Right lobe of liver (tissue), 6 donors: Measurements from ENCODE around the gene TMEM132D. TPM values are rescaled to one million over a fixed set of nuclear protein-coding genes. Genes with fewer than 3 reads are reported as not detected.

ENCODE experiments used
- ATAC-seq, 4 donors: fragments of 200-7000 bp; cut with Tn5 transposase; one replicate each; pipeline ENCODE4 v1.9.1; 2020; ENCODE audit warnings: mild to moderate bottlenecking in 4 of 4, moderate library complexity in 4 of 4
- DNase-seq, 3 donors: peaks; one replicate each; pipeline ENCODE4 v3.0.0-alpha.2; 2020
- H3K27ac ChIP-seq, 3 donors: fragments of 200-600 bp; one replicate each; pipeline ENCODE4 v1.8.0; 2022
- H3K27me3 ChIP-seq, 2 donors: fragments of 200-600 bp; one replicate each; pipeline ENCODE4 v1.8.0; 2022
- H3K36me3 ChIP-seq, 4 donors: fragments of 200-600 bp; sonication (generic) in 1 of 4; one replicate each; pipeline versions ENCODE4 v1.5.1 to v1.8.0; 2017 to 2022; ENCODE audit warnings: control low read depth in 1 of 4
- H3K4me1 ChIP-seq, 4 donors: fragments of 200-600 bp; sonication (generic) in 1 of 4; one replicate each; pipeline versions ENCODE4 v1.5.1 to v1.8.0; 2017 to 2022; ENCODE audit warnings: control low read depth in 1 of 4
- H3K4me3 ChIP-seq, 3 donors: fragments of 200-600 bp; one replicate each; pipeline ENCODE4 v1.8.0; 2022
- H3K9me3 ChIP-seq, 4 donors: fragments of 200-600 bp; sonication (generic) in 1 of 4; one replicate each; pipeline versions ENCODE4 v1.5.1 to v1.8.0; 2017 to 2022; ENCODE audit warnings: control low read depth in 1 of 4
- CTCF ChIP-seq, 4 donors: fragments of 200-600 bp in 3 of 4; fragments of 450-650 bp in 1 of 4; IDR thresholded peaks; one replicate each; pipeline versions ENCODE4 v1.5.1 to v1.8.0; 2016 to 2022; ENCODE audit warnings: antibody characterized with exemption in 4 of 4, mild to moderate bottlenecking in 2 of 4
- POLR2A ChIP-seq: fragments of 450-650 bp; IDR thresholded peaks from one replicate; pipeline ENCODE4 v1.6.1; 2017; ENCODE audit warnings: antibody characterized with exemption, mild to moderate bottlenecking
- WGBS: methylation state at CpG from one replicate; pipeline ENCODE4 v1.1.6; 2018; ENCODE audit warnings: low coverage, low lambda C conversion rate; ENCODE audit not compliant: insufficient coverage; ENCODE audit errors: missing lambda C conversion rate; 5-methylcytosine and 5-hydroxymethylcytosine counted together
- intact Hi-C, 2 donors: fragments of 100-400 bp; cut with DNase I; formaldehyde crosslinking; loops; one replicate each; pipeline versions ENCODE4 v1.11.2 to v1.14.1; 2022
- total RNA-seq, 6 experiments: library from RNA; depleted of rRNA in 2 of 6; stranded (reverse); fragments of >200 nt in 2 of 6; fragmentation: NEBNext Ultra II Directional in 3 of 6; extraction: Animal tissue kit (Norgen Biotek cat#: 25700) in 3 of 6; gene quantifications; one replicate each; pipeline versions ENCODE4 v1.1.0 to v1.2.4, GENCODE V29; 2016 to 2023
- donor health status: DM: no; HTN: yes; CAD: no.
- donor health status: DM: no; HTN: no; CAD: no.
- donor health status: DM: no; HTN: no; CAD: no.
- donor health status: DM: no; HTN: yes; CAD: no.
- donor health status: DM: no; HTN: yes; CAD: no.

Gene TMEM132D
- total RNA-seq, 6 experiments from 2014 or later, result 0.10 to 0.35 (median 0.33) TPM; not detected in 3

DNA sequence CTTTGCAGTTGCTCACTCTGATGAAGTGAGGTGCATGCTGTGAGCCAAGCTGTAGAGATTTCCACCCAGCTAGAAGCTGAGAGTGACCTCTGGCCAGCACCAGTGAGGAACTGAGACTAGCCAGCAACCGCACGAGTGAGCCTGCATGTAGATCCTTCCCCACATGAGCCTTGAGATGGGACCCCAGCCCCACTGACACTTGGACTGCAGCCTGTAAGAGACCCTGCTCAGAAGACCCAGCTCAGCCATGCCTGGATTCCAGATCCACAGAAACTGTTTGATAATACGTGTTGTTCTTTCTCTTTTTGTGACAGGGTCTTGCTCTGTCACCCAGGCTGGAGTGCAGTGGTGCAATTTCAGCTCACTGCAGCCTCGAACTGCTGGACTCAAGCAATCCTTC, 821.4 kb downstream of the TMEM132D start:
- Histone ChIP-seq H3K27ac (no peak overlapping the region), H3K27me3 (no peaks in the 10 kb centered on the region), H3K36me3 (no peaks in the 10 kb centered on the region), H3K4me1 (no peaks in the 10 kb centered on the region), H3K4me3 (no peak overlapping the region), H3K9me3 (no peaks in the 10 kb centered on the region)
- DNase-seq, result no peak
- ATAC-seq, result no peak
- intact Hi-C loops, result no loop called here
- TF ChIP-seq POLR2A, result no peak
- TF ChIP-seq CTCF (IDR thresholded peaks at IDR 0.05), result no peak
- 36% methylated on average over 2 of the region's 4 CpGs for WGBS

GRCh38 chr12:129081755-129082250, 822.0 kb downstream of the TMEM132D start:
- TF ChIP-seq CTCF (IDR thresholded peaks at IDR 0.05) (no peak), POLR2A (no peak)
- no peak for ATAC-seq
- Histone ChIP-seq H3K9me3 (no peaks in the 10 kb centered on the region), H3K4me3 (no peak overlapping the region), H3K27me3 (no peaks in the 10 kb centered on the region), H3K27ac (no peak overlapping the region), H3K36me3 (no peaks in the 10 kb centered on the region), H3K4me1 (no peaks in the 10 kb centered on the region)
- DNase-seq, result peak in 1 of 3 donors; percentile 36
- intact Hi-C loops, result no loop called here
- 73% methylated on average over 7 of the region's 14 CpGs for WGBS

- 69% methylated on average over 4 of the region's 13 CpGs for WGBS
- intact Hi-C loops, result no loop called here
- H3K36me3 ChIP-seq, result no peaks in the 10 kb centered on the region
- TF ChIP-seq CTCF (IDR thresholded peaks at IDR 0.05) (no peak), POLR2A (no peak)
- H3K9me3 ChIP-seq, result no peaks in the 10 kb centered on the region
- H3K27me3 ChIP-seq, result no peaks in the 10 kb centered on the region
- no peak overlapping the region for H3K4me3 ChIP-seq
- DNase-seq (peak in 1 of 3 donors; percentile 19), ATAC-seq (no peak)
- H3K27ac ChIP-seq, result no peak overlapping the region
- no peaks in the 10 kb centered on the region for H3K4me1 ChIP-seq
Observed at GRCh38 chr12:129080821-129081220, 823.0 kb downstream of the TMEM132D start.

DNA sequence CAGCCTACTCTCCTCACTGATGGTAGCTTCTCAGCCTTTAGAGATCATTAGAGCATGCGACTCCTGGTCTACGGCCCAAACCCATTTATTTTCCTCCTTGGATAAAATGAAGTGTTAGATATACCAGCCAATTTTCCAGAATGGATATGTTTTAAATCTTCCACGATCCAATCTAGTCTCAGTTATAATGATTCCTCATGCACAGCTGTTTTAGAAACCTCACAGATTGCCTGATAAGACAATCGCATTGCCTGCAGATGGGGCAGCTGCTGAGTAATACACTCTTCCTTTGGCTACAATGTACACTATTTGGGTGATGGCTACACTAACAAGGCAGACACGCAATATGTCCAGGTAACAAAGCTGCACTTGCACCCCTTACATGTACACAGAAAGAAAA, 823.4 kb downstream of the TMEM132D start:
- intact Hi-C loops, result no loop called here
- DNase-seq, result no peak
- WGBS, result 71% methylated on average over 5 of the region's 5 CpGs

More for the DNA sequence above, 823.4 kb downstream of the TMEM132D start:
- H3K27me3 ChIP-seq, result no peaks in the 10 kb centered on the region
- H3K27ac ChIP-seq, result no peak overlapping the region
- no peak for ATAC-seq
- no peaks in the 10 kb centered on the region for H3K4me1 ChIP-seq
- no peak for TF ChIP-seq CTCF (IDR thresholded peaks at IDR 0.05)
- TF ChIP-seq POLR2A, result no peak
- H3K36me3 ChIP-seq, result no peaks in the 10 kb centered on the region
- no peaks in the 10 kb centered on the region for H3K9me3 ChIP-seq
- H3K4me3 ChIP-seq, result no peak overlapping the region
